Endothelial cell (in vitro differentiated cells): ENCODE measurements around the gene OR8G5. TPM values are rescaled to one million over a fixed set of nuclear protein-coding genes. Genes with fewer than 3 reads are reported as not detected.

Experiments
- DNase-seq: peaks from one replicate; pipeline ENCODE4 v3.0.0; 2021; ENCODE audit warnings: low spot score
- H3K27ac Mint-ChIP-seq: one replicate; pipeline ENCODE4 v1.8.0; 2021; ENCODE audit warnings: mixed read lengths, inconsistent platforms; ENCODE audit not compliant: unreplicated experiment
- H3K27me3 Mint-ChIP-seq: one replicate; pipeline ENCODE4 v1.8.0; 2021; ENCODE audit warnings: mild to moderate bottlenecking, moderate library complexity, mixed read lengths, inconsistent platforms; ENCODE audit not compliant: unreplicated experiment
- H3K36me3 Mint-ChIP-seq: one replicate; pipeline ENCODE4 v1.8.0; 2021; ENCODE audit warnings: mild to moderate bottlenecking, low read depth, mixed read lengths, inconsistent platforms; ENCODE audit not compliant: unreplicated experiment
- H3K4me1 Mint-ChIP-seq: one replicate; pipeline ENCODE4 v1.8.0; 2021; ENCODE audit warnings: mild to moderate bottlenecking, mixed read lengths, inconsistent platforms; ENCODE audit not compliant: unreplicated experiment
- H3K4me3 Mint-ChIP-seq: one replicate; pipeline ENCODE4 v1.8.0; 2021; ENCODE audit warnings: mild to moderate bottlenecking, mixed read lengths, inconsistent platforms; ENCODE audit not compliant: unreplicated experiment
- H3K9me3 Mint-ChIP-seq: one replicate; pipeline ENCODE4 v1.8.0; 2021; ENCODE audit warnings: mixed read lengths, inconsistent platforms; ENCODE audit not compliant: unreplicated experiment
- long read RNA-seq: library from polyadenylated mRNA; unstranded; transcript quantifications from one replicate; pipeline ENCODE4 v2.0.0, GENCODE V29; 2020; ENCODE audit not compliant: unreplicated experiment
- total RNA-seq: library from RNA; stranded (reverse); fragmentation: NEBNext Ultra II Directional; extraction: Animal tissue kit (Norgen Biotek cat#: 25700); gene quantifications from one replicate; pipeline ENCODE4 v1.2.1, GENCODE V29; 2021; ENCODE audit not compliant: unreplicated experiment
- TF ChIP-seq, protein P1 (sequence below): fragments of 200-600 bp; sonication (generic); IDR thresholded peaks from one replicate; pipeline ENCODE4 v1.5.0; 2021; ENCODE audit warnings: antibody characterized with exemption; ENCODE audit not compliant: unreplicated experiment

The OR8G5 gene, protein sequence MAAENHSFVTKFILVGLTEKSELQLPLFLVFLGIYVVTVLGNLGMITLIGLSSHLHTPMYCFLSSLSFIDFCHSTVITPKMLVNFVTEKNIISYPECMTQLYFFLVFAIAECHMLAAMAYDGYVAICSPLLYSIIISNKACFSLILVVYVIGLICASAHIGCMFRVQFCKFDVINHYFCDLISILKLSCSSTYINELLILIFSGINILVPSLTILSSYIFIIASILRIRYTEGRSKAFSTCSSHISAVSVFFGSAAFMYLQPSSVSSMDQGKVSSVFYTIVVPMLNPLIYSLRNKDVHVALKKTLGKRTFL
- total RNA-seq, result 0.18 TPM
- long read RNA-seq, result 0 reads

DNA sequence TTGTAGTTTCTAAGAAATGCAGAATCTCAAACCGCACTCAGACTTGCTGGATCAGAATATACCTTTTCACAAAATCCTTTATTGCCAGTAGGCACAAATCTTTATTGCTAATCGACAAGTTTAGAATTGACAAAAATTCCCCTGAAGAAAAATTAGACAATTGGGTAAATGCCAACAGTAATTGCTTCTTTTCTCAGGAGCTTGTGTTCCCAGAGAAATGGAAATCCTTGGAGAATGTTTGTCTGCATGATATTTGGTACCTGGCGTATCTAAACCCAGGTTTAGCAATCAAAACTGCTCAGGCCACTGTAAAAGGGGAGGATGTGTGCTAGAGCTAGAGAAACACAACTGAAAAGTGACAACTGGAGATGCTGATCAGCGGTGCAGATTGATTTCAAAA lies at the start of gene OR8G5:
OR8G5 (plus strand) TSS at position 301 of the 400 bp plus-strand sequence. CDS start 8,556 bp downstream, outside the sequence.
- no peak within 1 kb of the TSS for H3K27ac Mint-ChIP-seq
- no peaks in the 10 kb centered on the region for H3K36me3 Mint-ChIP-seq
- no peaks in the 10 kb centered on the region for H3K9me3 Mint-ChIP-seq
- no peak for DNase-seq
- TF ChIP-seq, protein P1, sequence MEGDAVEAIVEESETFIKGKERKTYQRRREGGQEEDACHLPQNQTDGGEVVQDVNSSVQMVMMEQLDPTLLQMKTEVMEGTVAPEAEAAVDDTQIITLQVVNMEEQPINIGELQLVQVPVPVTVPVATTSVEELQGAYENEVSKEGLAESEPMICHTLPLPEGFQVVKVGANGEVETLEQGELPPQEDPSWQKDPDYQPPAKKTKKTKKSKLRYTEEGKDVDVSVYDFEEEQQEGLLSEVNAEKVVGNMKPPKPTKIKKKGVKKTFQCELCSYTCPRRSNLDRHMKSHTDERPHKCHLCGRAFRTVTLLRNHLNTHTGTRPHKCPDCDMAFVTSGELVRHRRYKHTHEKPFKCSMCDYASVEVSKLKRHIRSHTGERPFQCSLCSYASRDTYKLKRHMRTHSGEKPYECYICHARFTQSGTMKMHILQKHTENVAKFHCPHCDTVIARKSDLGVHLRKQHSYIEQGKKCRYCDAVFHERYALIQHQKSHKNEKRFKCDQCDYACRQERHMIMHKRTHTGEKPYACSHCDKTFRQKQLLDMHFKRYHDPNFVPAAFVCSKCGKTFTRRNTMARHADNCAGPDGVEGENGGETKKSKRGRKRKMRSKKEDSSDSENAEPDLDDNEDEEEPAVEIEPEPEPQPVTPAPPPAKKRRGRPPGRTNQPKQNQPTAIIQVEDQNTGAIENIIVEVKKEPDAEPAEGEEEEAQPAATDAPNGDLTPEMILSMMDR, result no peak
- H3K4me3 Mint-ChIP-seq, result no peak within 1 kb of the TSS
- no peaks in the 10 kb centered on the region for H3K4me1 Mint-ChIP-seq
- H3K27me3 Mint-ChIP-seq, result no peaks in the 10 kb centered on the region

DNA sequence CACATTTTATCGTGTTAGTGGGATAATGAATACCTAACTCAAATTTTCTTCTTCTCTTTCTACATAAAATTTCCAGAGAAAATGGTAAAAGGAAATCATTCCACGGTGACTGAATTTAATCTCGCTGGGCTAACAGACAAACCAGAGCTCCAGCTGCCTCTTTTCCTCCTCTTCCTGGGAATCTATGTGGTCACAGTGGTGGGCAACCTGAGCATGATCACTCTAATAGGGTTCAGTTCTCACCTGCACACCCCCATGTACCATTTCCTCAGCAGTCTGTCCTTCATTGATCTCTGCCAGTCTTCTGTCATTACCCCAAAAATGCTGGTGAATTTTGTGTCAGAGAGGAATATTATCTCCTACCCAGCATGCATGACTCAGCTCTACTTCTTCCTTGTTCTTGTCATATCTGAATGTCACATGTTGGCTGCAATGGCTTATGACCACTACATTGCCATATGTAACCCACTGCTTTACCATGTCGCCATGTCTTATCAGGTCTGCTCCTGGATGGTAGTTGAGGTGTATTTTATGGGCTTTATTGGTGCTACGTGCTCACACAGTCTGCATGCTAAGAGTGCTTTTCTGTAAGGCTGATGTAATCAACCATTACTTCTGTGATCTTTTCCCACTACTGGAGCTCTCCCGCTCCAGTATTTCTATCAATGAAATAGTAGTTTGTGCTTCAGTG lies 48.9 kb upstream of the OR8G5 start:
- TF ChIP-seq, protein P1, result no peak
- Mint-ChIP-seq H3K27me3 (peaks cover 1% of the 10 kb centered on the region), H3K4me3 (no peak overlapping the region), H3K36me3 (no peaks in the 10 kb centered on the region), H3K27ac (no peak overlapping the region), H3K9me3 (no peaks in the 10 kb centered on the region), H3K4me1 (no peaks in the 10 kb centered on the region)
- DNase-seq, result no peak

DNA sequence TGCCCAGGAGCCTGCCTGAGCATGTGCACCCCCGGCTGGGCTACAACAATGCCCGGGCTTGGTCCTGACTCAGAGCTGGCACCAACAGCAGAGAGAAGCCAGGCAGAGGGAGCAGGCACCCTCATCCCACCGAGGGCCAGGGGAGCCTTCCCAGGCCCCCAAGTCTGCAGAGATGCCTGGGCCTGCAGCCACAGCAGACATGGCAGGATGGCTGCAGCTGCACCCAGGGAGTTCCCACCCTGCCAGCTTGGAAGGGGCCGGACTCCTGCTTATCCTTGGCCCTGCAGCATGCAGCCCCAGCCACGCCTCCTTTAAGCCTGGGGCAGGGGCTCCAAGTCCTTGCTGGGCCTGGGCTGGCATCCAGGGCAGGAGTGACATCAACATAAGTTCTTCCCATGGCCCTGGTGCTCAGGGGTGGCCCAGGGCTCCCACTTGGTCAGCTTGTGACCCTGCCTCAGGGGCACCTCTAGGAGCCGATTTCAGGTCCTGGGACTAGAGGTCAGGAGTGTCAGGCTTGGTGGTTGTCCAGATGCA lies 46.3 kb upstream of the OR8G5 start:
- Mint-ChIP-seq H3K9me3 (no peaks in the 10 kb centered on the region), H3K4me3 (no peak overlapping the region), H3K36me3 (no peaks in the 10 kb centered on the region), H3K27ac (no peak overlapping the region), H3K27me3 (peaks cover 1% of the 10 kb centered on the region), H3K4me1 (no peaks in the 10 kb centered on the region)
- TF ChIP-seq, protein P1, result no peak
- DNase-seq, result no peak

DNA sequence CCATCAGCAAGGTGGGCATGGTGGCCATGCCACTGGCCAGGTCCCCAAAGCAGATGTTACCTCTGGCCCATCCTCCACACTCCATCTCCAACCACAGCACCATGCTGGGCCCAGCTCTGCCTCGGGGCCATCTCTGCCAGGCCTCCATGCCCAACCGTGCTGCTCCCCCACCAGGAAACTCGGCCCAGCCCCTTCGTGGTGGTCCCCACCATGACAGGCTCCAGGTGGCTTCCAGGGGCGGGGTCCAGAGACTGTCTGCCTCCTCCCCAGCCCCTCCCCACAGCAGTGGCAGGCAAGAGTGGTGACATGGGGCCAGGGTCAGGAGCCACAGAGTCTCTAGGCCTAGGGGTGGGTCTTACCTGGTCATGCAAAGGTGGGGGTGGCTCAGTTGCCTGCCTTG lies 45.8 kb upstream of the OR8G5 start:
- H3K4me1 Mint-ChIP-seq, result no peaks in the 10 kb centered on the region
- peaks cover 1% of the 10 kb centered on the region for H3K27me3 Mint-ChIP-seq
- no peaks in the 10 kb centered on the region for H3K9me3 Mint-ChIP-seq
- H3K36me3 Mint-ChIP-seq, result no peaks in the 10 kb centered on the region
- H3K4me3 Mint-ChIP-seq, result no peak overlapping the region
- TF ChIP-seq, protein P1, result no peak
- DNase-seq, result no peak
- H3K27ac Mint-ChIP-seq, result no peak overlapping the region

DNA sequence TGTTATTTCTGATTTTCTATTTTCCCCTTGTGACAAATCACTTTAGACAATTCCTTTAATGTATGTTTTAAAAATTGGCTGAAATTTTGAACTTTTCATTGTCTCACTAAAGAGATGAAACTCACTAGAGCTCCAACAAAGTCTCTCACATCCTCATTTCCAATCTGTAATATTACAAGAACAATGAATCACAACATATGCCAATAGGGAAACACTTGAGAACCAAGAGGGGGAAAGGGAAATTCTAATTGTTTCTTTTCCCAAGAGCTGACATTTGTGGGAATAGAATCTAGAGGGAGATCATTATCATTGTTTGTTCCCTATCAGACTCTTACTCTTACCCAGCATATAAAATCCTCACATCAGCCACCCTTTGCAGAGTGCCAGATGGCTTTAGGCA lies 44.9 kb upstream of the OR8G5 start:
- no peak for DNase-seq
- peaks cover 4% of the 10 kb centered on the region for H3K27me3 Mint-ChIP-seq
- no peak overlapping the region for H3K4me3 Mint-ChIP-seq
- H3K9me3 Mint-ChIP-seq, result no peaks in the 10 kb centered on the region
- no peaks in the 10 kb centered on the region for H3K4me1 Mint-ChIP-seq
- H3K27ac Mint-ChIP-seq, result no peak overlapping the region
- TF ChIP-seq, protein P1, result no peak
- H3K36me3 Mint-ChIP-seq, result no peaks in the 10 kb centered on the region
